ENCODE results near the gene ATOH8.

GRCh38 chr2:85719609-85720240 is 34.1 kb upstream of the ATOH8 start:
- TF ChIP-seq FOS (IDR thresholded peaks at IDR 0.05; ENCODE audit: borderline replicate concordance, insufficient read depth, low read length) (no peak), CTCF (IDR thresholded peaks at IDR 0.05; ENCODE audit: extremely low read depth in 1 of 2, insufficient read depth in 1 of 2, low read depth in 1 of 2, low read length in 2 of 2) (no peak)

All from endothelial cell of umbilical vein (primary cell).